Activated CD4-positive, CD25-positive, alpha-beta regulatory T cell (primary cell): ENCODE data around the gene JAK1.

Source experiments
- DNase-seq, 4 experiments: peaks; one replicate each; lab custom pipeline; 2025; lab: John Stamatoyannopoulos, UW

The JAK1 gene

GRCh38 chr1:64866689-64867088, 99.7 kb downstream of the JAK1 start:
- no peak for DNase-seq

- DNase-seq: no peak
Observed at GRCh38 chr1:64865105-64865757, 101.1 kb downstream of the JAK1 start.

GRCh38 chr1:64864018-64864940, 102.1 kb downstream of the JAK1 start:
- DNase-seq: no peak

- no peak for DNase-seq
Observed at GRCh38 chr1:64861611-64862010, 104.7 kb downstream of the JAK1 start.

GRCh38 chr1:64857347-64857746, 109.0 kb downstream of the JAK1 start:
- no peak for DNase-seq

GRCh38 chr1:64856553-64856952, 109.8 kb downstream of the JAK1 start:
- no peak for DNase-seq

GRCh38 chr1:64855557-64855956, 110.8 kb downstream of the JAK1 start:
- no peak for DNase-seq

DNA sequence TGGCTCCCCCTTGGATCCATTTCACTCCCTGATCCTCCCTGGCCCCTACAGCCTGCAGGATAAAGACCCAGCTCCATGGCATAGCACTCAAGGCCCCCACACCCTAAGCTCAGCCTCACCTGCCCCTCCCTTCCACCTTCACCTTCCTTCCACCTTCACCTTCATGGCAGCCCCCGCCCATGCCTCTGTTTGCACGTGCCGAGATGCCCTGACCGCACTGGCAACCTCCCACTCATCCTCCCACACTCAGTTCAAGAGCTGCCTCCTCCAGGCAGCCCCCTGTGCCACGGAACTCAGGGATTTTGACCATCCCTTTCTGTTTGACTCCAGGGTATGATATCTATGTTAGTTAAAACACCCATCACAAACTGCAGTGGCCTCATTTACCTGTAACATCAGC, 111.7 kb downstream of the JAK1 start:
- no peak for DNase-seq

DNA sequence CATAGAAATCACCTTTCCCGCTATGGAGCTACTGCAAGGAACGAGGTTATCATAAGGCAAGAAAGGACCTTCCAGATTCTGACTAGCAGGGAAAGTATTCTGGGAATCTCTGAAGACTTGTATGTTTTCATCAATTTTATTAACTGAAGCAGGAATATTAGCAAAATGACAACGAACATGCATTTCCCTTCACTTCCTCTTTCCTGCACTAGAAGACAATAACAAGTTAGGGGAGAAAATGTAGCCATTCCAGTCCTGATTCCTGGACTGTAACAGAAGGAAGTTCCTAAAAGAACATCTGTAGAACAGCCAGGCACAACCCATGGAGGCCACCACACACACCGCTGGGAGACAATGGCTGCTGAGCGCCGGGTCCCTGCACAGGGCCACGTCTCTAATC, 114.7 kb downstream of the JAK1 start:
- DNase-seq: no peak

GRCh38 chr1:64850846-64851245, 115.5 kb downstream of the JAK1 start:
- no peak for DNase-seq

DNA sequence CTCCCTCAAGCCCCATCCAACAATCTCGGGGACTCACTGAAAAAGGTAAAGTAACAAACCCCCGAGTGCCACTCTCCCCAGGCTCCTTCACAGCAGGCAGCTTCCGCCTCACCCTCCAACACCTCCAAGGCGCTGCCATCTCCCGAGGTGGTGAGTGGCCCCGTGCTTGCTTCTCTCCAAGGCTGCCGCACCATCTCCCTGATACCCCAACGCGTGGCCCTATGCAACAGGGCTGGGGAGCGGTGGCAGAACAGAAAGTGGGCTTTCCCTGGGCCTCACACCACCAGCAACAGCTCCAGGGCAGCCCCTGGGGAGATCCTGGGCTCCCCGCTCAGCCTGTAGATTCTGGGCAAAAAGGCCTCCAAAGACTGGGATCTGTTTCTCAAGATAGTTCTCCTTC, 116.4 kb downstream of the JAK1 start:
- DNase-seq: no peak

GRCh38 chr1:64848803-64849202, 117.5 kb downstream of the JAK1 start:
- no peak for DNase-seq

GRCh38 chr1:64848136-64848535, 118.2 kb downstream of the JAK1 start:
- DNase-seq: no peak

GRCh38 chr1:64847666-64848065, 118.7 kb downstream of the JAK1 start:
- no peak for DNase-seq

DNA sequence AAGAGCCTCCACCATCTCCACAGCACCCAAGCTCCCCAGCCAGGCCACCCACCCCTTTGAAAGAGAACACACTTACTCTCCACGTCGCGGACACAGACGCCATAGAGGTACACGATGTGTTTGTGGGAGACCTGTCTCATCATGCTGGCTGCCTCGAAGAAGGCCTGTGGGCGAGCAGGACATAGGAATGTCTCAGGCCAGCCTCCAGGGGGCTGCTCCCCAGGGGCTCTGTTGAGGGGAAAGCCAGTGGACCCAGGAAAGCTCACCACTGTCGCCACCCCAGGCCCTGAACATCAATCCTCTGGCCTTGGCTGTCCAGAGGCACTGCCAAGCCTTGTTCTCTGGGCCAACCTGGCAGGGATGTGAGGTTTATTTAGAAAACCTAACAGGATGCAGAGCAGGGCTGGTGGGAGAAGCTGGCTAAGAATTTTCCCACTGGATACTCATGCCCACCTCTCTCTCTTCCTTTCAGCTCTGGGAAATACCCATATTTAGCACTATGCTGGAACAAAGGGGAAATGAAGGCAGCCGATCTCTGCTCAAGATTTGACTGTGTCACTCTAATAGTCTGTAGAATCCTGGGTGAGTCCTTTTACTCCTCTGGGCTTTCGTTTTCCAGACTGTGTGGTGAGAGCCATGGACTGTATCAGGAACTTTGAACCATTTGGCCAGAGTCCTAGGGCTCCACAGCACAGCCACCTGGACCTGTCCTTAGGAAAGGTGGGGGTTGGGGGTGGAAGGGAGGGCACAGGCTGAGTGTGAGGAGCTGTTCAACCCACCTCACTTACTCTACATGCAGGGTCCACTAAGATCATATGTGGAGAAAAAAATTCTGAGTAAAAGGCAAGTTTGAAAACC, 119.5 kb downstream of the JAK1 start:
- DNase-seq: no peak

DNA sequence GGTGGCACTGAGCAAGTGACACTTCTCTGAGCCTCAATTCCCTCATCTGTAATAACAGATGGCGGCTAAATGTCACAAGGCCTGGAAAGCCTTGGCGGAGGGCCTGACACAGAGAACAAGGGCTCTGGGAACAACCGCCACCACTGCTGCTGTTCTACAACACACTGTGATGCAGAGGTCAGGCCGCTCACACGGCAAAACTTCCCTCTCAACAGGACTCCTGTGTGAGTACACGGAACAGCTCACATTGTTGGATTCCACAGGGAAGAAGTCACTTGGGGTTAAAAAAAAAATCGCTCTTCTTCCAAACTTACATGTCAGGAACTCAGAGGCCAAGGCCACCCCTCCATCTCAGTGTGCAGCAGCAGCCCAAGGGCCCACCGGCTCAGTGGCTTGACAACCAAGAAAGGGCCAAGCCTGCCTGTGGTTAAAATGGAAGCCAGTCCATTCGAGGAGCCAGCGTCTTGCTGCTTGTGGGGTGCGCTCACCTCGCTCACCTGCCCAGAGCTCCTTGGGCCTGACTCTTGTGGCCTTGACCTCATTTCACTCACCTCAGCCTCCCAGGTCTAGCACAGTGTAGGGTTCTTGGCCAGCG, 120.4 kb downstream of the JAK1 start:
- DNase-seq: no peak

- no peak for DNase-seq
Observed at GRCh38 chr1:64844609-64845008, 121.7 kb downstream of the JAK1 start.

GRCh38 chr1:64844175-64844574, 122.2 kb downstream of the JAK1 start:
- DNase-seq: no peak

DNA sequence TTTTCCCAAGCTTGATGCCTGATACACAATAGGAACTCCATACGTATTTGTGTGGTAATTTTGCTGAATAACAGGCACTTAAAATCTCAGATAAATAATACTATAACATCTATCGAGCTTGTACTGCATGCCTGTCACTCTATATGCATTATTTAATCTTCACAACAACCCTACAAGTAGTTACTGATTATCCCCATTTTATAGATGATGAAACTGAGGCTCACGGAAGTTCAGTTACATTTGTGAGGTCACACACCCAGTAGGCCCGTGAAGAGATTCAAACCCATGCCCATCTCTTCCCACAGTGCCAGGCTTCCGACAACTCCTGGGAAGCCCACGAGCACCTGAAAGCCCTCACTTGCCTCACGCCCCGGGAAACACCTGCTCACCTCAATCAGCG, 122.7 kb downstream of the JAK1 start:
- no peak for DNase-seq

DNA sequence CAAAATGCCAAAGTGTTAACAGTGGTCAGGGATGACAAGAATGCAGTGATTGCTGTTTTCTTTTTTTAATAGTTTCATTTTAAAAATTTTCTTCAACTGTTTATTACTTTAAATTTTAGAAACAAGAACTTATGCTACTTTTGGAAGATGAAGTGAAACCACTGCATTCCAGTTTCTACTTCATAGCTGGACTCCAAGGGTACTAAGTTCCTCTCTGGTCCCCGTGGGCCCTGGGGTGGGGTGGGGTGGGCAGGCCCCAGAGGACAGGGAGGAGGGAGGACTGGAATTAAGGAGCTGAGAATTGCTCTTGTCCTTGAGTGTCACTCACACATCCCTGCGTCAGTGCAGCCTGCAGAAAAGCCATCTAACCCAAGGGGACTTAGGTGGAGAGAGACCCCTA, 124.1 kb downstream of the JAK1 start:
- DNase-seq: no peak

DNA sequence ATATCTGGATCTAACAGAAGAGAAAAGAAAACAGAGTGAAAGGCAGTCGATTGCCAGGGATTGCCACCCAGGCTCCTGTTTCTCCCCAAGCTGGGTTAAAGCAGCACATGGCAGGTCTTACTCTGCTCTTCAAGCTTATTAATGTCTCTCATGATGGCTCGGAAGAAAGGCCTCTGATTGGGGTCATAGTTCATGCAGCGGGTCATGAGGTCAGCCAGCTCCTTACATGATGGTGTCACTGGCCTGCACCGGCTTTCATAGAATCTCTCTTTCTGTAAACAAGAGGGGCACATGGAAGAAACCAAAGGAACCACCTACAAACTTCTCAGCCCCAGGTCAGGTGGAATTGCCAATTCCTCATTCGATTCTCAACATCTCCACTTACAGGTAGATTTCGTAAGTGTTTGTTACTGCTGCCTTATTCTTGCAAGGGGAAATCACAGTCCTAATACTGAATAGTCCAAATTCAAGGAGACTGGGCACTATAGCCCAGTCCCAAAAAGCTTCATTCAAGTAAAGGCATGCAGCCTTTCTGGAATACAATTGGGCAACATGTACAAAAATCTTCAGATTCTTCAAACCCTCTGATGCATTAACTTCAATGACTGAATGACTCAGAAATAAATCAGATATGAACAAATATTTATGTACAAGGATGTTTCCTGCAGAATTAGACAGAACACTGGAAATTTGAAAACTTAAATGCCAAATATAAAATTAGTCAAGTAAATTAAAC, 124.9 kb downstream of the JAK1 start:
- DNase-seq: no peak
